ENCODE data around the gene PCDHGB6.
"Not testable (repeated sequence)": the region's sequence is repeated elsewhere in the genome, so short reads cannot be mapped to it uniquely, and the experiment has no call there.

The PCDHGB6 gene

GRCh38 chr5:141399555-141400258, 8.1 kb upstream of the PCDHGB6 start:
- TF ChIP-seq FOXP2 (optimal IDR thresholded peaks at IDR 0.05; ENCODE audit: control extremely low read depth, extremely low read length, insufficient read depth): no peak
- no peak for TF ChIP-seq EZH2 (IDR thresholded peaks at IDR 0.05)
- TF ChIP-seq POLR2AphosphoS5 (IDR thresholded peaks at IDR 0.05; ENCODE audit: borderline replicate concordance, low read depth, low read length): no peak
- Histone ChIP-seq H3K27ac (no peak overlapping the region), H3K9me3 (ENCODE audit: low read depth, low read length) (no peaks in the 10 kb centered on the region), H3K4me3 (no peak overlapping the region), H3K9ac (ENCODE audit: insufficient read length) (no peak overlapping the region), H3K36me3 (ENCODE audit: insufficient read depth, low read length) (no peaks in the 10 kb centered on the region)
- DNase-seq (ENCODE audit: low read depth, low spot score): no peak

- H3K4me3 ChIP-seq: no peak within 1 kb of the TSS
- H3K36me3 ChIP-seq (ENCODE audit: insufficient read depth, low read length): no peaks in the 10 kb centered on the region
- no peak for DNase-seq (ENCODE audit: low read depth, low spot score)
- H3K9me3 ChIP-seq (ENCODE audit: low read depth, low read length): no peaks in the 10 kb centered on the region
- no peak within 1 kb of the TSS for H3K27ac ChIP-seq
- no peak for TF ChIP-seq POLR2AphosphoS5 (IDR thresholded peaks at IDR 0.05; ENCODE audit: borderline replicate concordance, low read depth, low read length)
- TF ChIP-seq FOXP2 (optimal IDR thresholded peaks at IDR 0.05; ENCODE audit: control extremely low read depth, extremely low read length, insufficient read depth): no peak
- TF ChIP-seq EZH2 (IDR thresholded peaks at IDR 0.05): no peak
- no peak within 1 kb of the TSS for H3K9ac ChIP-seq (ENCODE audit: insufficient read length)
These were observed 5.1 kb upstream of the PCDHGB6 start, which contains the start of gene PCDHGA9 for GRCh38 chr5:141402553-141403243. TSS of gene PCDHGA9 (plus strand) at chr5:141402778. CDS start at chr5:141402953, 175 bp downstream.

- H3K27ac ChIP-seq: no peak overlapping the region
- no peak overlapping the region for H3K4me3 ChIP-seq
- TF ChIP-seq EZH2 (IDR thresholded peaks at IDR 0.05) (no peak), FOXP2 (optimal IDR thresholded peaks at IDR 0.05; ENCODE audit: control extremely low read depth, extremely low read length, insufficient read depth) (no peak), POLR2AphosphoS5 (IDR thresholded peaks at IDR 0.05; ENCODE audit: borderline replicate concordance, low read depth, low read length) (no peak)
- H3K9ac ChIP-seq (ENCODE audit: insufficient read length): no peak overlapping the region
- no peaks in the 10 kb centered on the region for H3K36me3 ChIP-seq (ENCODE audit: insufficient read depth, low read length)
- no peaks in the 10 kb centered on the region for H3K9me3 ChIP-seq (ENCODE audit: low read depth, low read length)
- no peak for DNase-seq (ENCODE audit: low read depth, low spot score)
These were observed 4.4 kb upstream of the PCDHGB6 start for GRCh38 chr5:141403387-141403786.

- H3K9ac ChIP-seq (ENCODE audit: insufficient read length): no peak overlapping the region
- no peak overlapping the region for H3K4me3 ChIP-seq
- H3K9me3 ChIP-seq (ENCODE audit: low read depth, low read length): no peaks in the 10 kb centered on the region
- no peaks in the 10 kb centered on the region for H3K36me3 ChIP-seq (ENCODE audit: insufficient read depth, low read length)
- no peak for DNase-seq (ENCODE audit: low read depth, low spot score)
- H3K27ac ChIP-seq: no peak overlapping the region
- TF ChIP-seq POLR2AphosphoS5 (IDR thresholded peaks at IDR 0.05; ENCODE audit: borderline replicate concordance, low read depth, low read length) (no peak), EZH2 (IDR thresholded peaks at IDR 0.05) (no peak), FOXP2 (optimal IDR thresholded peaks at IDR 0.05; ENCODE audit: control extremely low read depth, extremely low read length, insufficient read depth) (no peak)
These were observed 1.9 kb downstream of the PCDHGB6 start for GRCh38 chr5:141409598-141410306.

GRCh38 chr5:141411575-141411974, 3.8 kb downstream of the PCDHGB6 start:
- Histone ChIP-seq H3K27ac (no peak overlapping the region), H3K36me3 (ENCODE audit: insufficient read depth, low read length) (no peaks in the 10 kb centered on the region), H3K9me3 (ENCODE audit: low read depth, low read length) (no peaks in the 10 kb centered on the region), H3K9ac (ENCODE audit: insufficient read length) (no peak overlapping the region), H3K4me3 (no peak overlapping the region)
- TF ChIP-seq POLR2AphosphoS5 (IDR thresholded peaks at IDR 0.05; ENCODE audit: borderline replicate concordance, low read depth, low read length) (no peak), FOXP2 (optimal IDR thresholded peaks at IDR 0.05; ENCODE audit: control extremely low read depth, extremely low read length, insufficient read depth) (no peak), EZH2 (IDR thresholded peaks at IDR 0.05) (no peak)
- no peak for DNase-seq (ENCODE audit: low read depth, low spot score)

GRCh38 chr5:141412854-141413539, 5.2 kb downstream of the PCDHGB6 start, which contains the start of gene PCDHGA10:
TSS of gene PCDHGA10 (plus strand) at chr5:141412987. CDS start at chr5:141413176, 189 bp downstream.
- Histone ChIP-seq H3K4me3 (no peak within 1 kb of the TSS), H3K9me3 (ENCODE audit: low read depth, low read length) (no peaks in the 10 kb centered on the region), H3K36me3 (ENCODE audit: insufficient read depth, low read length) (no peaks in the 10 kb centered on the region), H3K9ac (ENCODE audit: insufficient read length) (no peak within 1 kb of the TSS), H3K27ac (no peak within 1 kb of the TSS)
- no peak for TF ChIP-seq POLR2AphosphoS5 (IDR thresholded peaks at IDR 0.05; ENCODE audit: borderline replicate concordance, low read depth, low read length)
- no peak for TF ChIP-seq EZH2 (IDR thresholded peaks at IDR 0.05)
- no peak for TF ChIP-seq FOXP2 (optimal IDR thresholded peaks at IDR 0.05; ENCODE audit: control extremely low read depth, extremely low read length, insufficient read depth)
- no peak for DNase-seq (ENCODE audit: low read depth, low spot score)

- Histone ChIP-seq H3K4me3 (no peak overlapping the region), H3K36me3 (ENCODE audit: insufficient read depth, low read length) (no peaks in the 10 kb centered on the region), H3K9me3 (ENCODE audit: low read depth, low read length) (no peaks in the 10 kb centered on the region), H3K27ac (no peak overlapping the region), H3K9ac (ENCODE audit: insufficient read length) (no peak overlapping the region)
- TF ChIP-seq POLR2AphosphoS5 (IDR thresholded peaks at IDR 0.05; ENCODE audit: borderline replicate concordance, low read depth, low read length): no peak
- no peak for TF ChIP-seq EZH2 (IDR thresholded peaks at IDR 0.05)
- TF ChIP-seq FOXP2 (optimal IDR thresholded peaks at IDR 0.05; ENCODE audit: control extremely low read depth, extremely low read length, insufficient read depth): no peak
- DNase-seq (ENCODE audit: low read depth, low spot score): no peak
These were observed 5.8 kb downstream of the PCDHGB6 start for GRCh38 chr5:141413540-141414069.

- H3K27ac ChIP-seq; DNase-seq (ENCODE audit: low read depth, low spot score); H3K36me3 ChIP-seq (ENCODE audit: insufficient read depth, low read length); H3K4me3 ChIP-seq; H3K9ac ChIP-seq (ENCODE audit: insufficient read length); H3K9me3 ChIP-seq (ENCODE audit: low read depth, low read length): not testable (repeated sequence)
These were observed 6.9 kb downstream of the PCDHGB6 start for GRCh38 chr5:141414548-141415274.

GRCh38 chr5:141415275-141415618, 7.4 kb downstream of the PCDHGB6 start:
- H3K4me3 ChIP-seq; H3K9me3 ChIP-seq (ENCODE audit: low read depth, low read length); H3K36me3 ChIP-seq (ENCODE audit: insufficient read depth, low read length); DNase-seq (ENCODE audit: low read depth, low spot score); H3K27ac ChIP-seq; H3K9ac ChIP-seq (ENCODE audit: insufficient read length): not testable (repeated sequence)

GRCh38 chr5:141417494-141418172, 9.8 kb downstream of the PCDHGB6 start, which contains the start of gene PCDHGB7:
TSS of gene PCDHGB7 (plus strand) at chr5:141417677. CDS start at chr5:141417860, 183 bp downstream.
- not testable (repeated sequence) for H3K4me3 ChIP-seq; DNase-seq (ENCODE audit: low read depth, low spot score); H3K9me3 ChIP-seq (ENCODE audit: low read depth, low read length); H3K9ac ChIP-seq (ENCODE audit: insufficient read length); H3K36me3 ChIP-seq (ENCODE audit: insufficient read depth, low read length); H3K27ac ChIP-seq
